ENCODE data around the gene CLDN12.

The CLDN12 gene

GRCh38 chr7:90403174-90404113 is at the start of gene CLDN12:
CLDN12 (plus strand) TSS chr7:90403461; CDS start chr7:90412677, 9,216 bp downstream.
- ATAC-seq, result peak; percentile 98

- no peak for ATAC-seq
Observed at GRCh38 chr7:90383422-90383821, 19.8 kb upstream of the CLDN12 start.

- no peak for ATAC-seq
Observed at GRCh38 chr7:90383861-90384260, 19.4 kb upstream of the CLDN12 start.

- ATAC-seq, result no peak
Observed at GRCh38 chr7:90384433-90384832, 18.8 kb upstream of the CLDN12 start.

- no peak for ATAC-seq
Observed at GRCh38 chr7:90387470-90388240, 15.6 kb upstream of the CLDN12 start.

- ATAC-seq, result no peak
Observed at GRCh38 chr7:90390926-90391325, 12.3 kb upstream of the CLDN12 start.

GRCh38 chr7:90391488-90391887 is 11.8 kb upstream of the CLDN12 start:
- ATAC-seq, result no peak

GRCh38 chr7:90396420-90396819 is 6.8 kb upstream of the CLDN12 start:
- no peak for ATAC-seq

- no peak for ATAC-seq
Observed at GRCh38 chr7:90401989-90402388, 1.3 kb upstream of the CLDN12 start.

- ATAC-seq, result no peak
Observed at GRCh38 chr7:90402785-90403173, 482 bp upstream of the CLDN12 start.

- no peak for ATAC-seq
Observed at GRCh38 chr7:90404777-90405176, 1.5 kb downstream of the CLDN12 start.

- ATAC-seq, result no peak
Observed at GRCh38 chr7:90407484-90407821, 4.2 kb downstream of the CLDN12 start.

GRCh38 chr7:90408142-90408541 is 4.9 kb downstream of the CLDN12 start:
- ATAC-seq, result no peak

- ATAC-seq, result no peak
Observed at GRCh38 chr7:90409667-90410066, 6.4 kb downstream of the CLDN12 start.

- ATAC-seq, result no peak
Observed at GRCh38 chr7:90411510-90411909, 8.2 kb downstream of the CLDN12 start.

- ATAC-seq, result no peak
Observed at GRCh38 chr7:90412458-90413184, 9.4 kb downstream of the CLDN12 start.

- ATAC-seq, result no peak
Observed at GRCh38 chr7:90413185-90413528, 9.9 kb downstream of the CLDN12 start.

- ATAC-seq, result no peak
Observed at GRCh38 chr7:90421651-90422050, 18.4 kb downstream of the CLDN12 start.

- ATAC-seq, result peak; percentile 13 to 17
Observed at GRCh38 chr7:90424720-90425119, 21.5 kb downstream of the CLDN12 start.

- no peak for ATAC-seq
Observed at GRCh38 chr7:90425376-90425775, 22.1 kb downstream of the CLDN12 start.

GRCh38 chr7:90430614-90431460 is 27.6 kb downstream of the CLDN12 start:
- no peak for ATAC-seq

- ATAC-seq, result no peak
Observed at GRCh38 chr7:90432752-90433151, 29.5 kb downstream of the CLDN12 start.

Measured in activated CD4-positive, CD25-positive, alpha-beta regulatory T cell treated with anti-CD3 and anti-CD28 coated beads, Interleukin-2, amount 50 U/mL, for 24 hours (primary cell).